ENCODE data around the gene WDR7.

Gene WDR7

DNA sequence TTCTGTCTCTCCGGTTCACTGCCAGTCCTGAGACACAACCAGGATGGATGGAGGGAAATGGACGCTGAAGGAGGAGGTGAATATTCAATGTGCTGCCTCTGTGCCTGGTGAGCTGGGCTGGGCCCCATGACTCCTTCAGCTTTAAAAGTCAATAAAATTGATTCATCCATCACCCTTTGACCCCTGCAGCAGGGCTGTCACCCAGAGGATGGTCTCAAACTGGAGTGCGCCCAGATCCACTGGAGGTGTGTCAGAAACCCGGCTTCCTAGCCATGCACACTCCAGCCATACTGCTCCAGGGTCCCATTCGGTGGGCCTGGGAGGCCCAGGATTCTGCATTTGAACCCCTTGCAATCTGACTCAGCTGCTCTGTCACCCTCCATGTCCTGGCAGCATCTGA, 401.6 kb downstream of the WDR7 start:
- DNase-seq = no peak

- no peak for DNase-seq
Measured at GRCh38 chr18:57054891-57055290, 403.7 kb downstream of the WDR7 start.

DNA sequence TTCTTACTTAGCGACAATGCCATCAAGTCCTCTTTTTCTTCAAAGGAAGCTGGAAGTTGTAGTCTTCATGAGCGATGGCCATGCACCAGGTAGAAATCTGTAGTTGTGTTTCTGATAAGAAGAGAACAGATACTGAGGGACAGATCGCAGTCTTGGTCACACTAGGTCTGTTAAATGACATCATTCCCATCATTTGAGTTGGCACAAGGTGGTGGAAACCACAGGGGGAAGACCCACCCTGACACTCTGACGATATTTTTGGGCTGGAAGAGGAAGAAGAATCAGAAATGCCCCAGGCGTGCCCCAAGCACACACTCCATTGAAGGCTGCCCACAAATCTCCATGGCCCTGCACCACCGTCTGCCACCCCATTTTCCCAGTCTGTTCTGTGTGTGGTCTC, 406.7 kb downstream of the WDR7 start:
- peak; percentile 49 for DNase-seq

- no peak for DNase-seq
Measured at GRCh38 chr18:57058734-57059133, 407.6 kb downstream of the WDR7 start.

- no peak for DNase-seq
Measured at GRCh38 chr18:57059366-57059765, 408.2 kb downstream of the WDR7 start.

DNA sequence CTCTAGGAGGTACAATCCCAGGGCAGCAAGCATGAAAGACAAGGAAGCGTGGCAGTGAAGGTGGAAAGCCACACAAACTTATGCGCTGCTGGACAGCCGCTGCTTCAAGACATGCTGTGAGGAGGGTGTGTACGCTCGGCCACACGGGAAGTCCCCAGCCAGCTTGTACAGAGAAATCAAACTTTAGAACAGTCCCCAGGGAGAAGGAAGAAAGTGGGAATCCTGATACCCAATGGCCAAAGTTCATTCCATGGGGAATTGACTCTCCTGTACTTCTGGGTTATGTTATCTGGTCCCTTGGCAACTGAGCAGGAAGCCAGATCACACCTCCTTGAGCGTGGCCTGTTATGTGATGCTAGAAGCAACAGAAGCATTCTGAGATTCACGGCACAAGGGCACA, 409.7 kb downstream of the WDR7 start:
- DNase-seq = no peak

DNA sequence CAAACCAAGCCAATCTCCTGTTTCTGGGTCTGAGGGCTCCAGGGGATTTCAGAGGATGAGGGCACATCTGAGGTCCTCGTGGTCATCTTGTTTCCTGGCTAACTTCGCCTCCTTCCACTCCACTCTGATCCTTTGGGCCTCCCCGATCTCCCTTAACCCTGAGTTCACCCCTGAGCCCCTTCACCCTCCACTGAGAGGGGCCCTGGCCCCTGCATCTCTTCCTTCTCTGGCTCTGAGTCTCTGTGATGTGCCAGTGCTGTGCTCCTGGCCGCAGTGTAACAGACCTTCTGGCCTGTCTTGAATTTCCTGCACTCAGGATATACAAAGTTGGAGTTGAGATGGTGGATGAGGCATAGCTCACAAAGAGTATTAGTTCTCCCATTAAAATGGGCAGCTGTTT, 411.0 kb downstream of the WDR7 start:
- no peak for DNase-seq

DNA sequence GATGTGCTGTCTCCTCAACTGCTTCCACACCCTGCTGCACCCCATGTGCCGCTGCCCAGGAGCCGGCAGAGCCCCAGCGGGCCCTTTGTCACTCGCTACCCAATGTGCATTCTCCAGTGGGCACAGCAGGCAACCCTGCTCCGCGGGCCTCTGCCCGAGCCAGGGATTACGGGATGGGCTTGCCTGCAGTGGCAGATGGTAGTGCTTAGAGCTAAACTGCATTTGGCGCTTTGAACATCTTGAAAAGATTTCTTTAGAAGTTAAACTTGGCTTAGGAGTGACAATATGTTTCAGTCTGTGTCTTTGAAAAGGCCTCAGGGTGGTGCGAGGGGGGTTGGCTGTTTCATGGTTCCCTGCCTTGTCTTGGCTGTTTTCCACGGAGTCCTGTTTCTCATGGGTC, 411.7 kb downstream of the WDR7 start:
- no peak for DNase-seq

DNA sequence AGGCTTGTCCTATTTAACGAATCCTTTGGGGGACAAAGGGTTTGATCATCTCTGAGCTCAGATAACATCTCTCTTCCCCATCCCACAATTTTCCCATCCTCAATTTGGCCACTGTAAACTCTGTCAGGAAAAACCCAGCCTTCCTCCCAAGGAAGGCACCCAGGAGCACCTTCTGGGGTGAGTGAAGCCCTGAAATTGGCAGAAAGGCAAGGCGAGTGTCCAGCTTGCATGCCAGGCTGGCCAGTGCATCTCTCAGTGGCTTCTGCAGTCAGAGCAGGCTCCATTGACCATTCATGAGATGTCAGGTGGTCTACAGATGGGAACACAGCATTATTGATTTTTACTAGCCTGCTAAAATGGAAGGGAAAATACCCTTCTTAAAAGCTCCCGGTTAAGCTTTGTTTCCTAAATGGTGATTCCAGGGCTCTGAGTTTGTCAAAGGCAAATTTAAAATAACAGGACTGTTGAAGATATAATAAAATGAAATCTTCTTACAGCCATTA, 412.5 kb downstream of the WDR7 start:
- DNase-seq = no peak

- DNase-seq = no peak
Measured at GRCh38 chr18:57073501-57074187, 422.5 kb downstream of the WDR7 start.

DNA sequence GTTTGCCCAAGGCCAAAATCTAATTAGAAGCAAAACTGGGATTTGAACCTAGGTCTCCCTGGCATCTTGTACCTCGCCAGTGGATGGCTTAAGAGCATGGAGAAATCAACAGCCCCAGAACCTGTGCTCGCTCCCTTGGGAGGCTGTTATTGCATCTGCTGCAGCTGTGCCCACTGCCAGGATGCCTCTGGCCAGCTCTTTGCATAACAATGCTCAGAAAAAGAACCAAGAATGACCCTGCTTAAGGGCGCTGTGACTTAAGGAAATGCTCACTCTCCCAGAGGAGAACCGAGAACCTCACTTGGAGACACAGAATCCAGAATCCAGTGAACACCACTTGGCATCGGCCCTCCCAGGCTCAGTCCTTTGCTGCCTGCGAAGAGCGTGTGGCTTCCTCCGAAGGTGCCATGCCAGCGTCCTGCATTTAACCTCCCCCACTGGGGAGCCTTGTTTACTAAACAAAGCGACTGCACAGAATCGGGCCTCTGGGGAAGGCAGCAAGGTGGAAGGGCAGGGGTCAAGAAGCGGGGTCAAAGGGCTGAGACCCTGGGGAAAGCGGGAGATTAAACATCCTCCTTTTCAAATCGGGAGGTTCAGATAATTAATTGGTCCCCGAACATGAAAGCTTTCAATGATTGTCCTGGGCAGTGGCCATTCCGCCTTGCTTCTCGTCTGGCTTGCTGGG, 424.7 kb downstream of the WDR7 start:
- DNase-seq = no peak

DNA sequence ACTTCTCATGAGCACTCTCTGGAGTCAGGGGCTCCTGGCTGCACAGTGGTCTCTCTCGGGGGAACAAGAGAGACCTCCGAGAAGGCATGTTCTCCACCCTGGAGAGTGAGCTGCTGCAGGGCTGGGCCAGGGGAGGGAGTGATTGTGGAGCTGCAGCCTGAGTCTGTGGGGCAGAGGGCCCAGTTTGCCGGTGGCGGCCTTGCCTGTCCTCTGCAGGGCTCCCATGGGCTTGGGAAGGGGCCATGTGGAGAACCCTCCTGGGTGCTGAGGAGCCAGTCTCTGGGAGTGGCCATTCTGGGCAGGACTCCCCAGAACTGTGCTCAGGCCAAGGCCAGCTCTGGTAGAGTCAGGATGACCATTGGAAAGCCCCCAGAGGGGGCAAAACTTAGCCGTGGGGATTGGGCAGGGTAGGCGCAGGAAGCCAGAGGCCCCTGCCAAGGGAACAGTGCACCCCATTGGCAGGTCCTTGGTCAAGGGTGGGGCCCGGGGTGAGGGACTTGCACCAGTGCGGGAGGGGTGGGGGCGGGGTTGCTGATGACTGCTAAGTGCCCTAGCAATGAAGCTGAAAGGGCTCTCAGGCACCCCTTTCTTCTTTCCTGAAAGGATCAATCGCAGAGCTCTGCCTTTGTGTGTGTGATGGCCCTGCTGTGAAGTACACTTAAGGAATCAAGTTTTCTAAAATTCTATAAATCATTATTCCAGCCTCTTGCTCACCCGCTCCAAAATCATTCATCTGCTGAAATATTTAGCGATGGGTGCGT, 426.0 kb downstream of the WDR7 start:
- DNase-seq = no peak

DNA sequence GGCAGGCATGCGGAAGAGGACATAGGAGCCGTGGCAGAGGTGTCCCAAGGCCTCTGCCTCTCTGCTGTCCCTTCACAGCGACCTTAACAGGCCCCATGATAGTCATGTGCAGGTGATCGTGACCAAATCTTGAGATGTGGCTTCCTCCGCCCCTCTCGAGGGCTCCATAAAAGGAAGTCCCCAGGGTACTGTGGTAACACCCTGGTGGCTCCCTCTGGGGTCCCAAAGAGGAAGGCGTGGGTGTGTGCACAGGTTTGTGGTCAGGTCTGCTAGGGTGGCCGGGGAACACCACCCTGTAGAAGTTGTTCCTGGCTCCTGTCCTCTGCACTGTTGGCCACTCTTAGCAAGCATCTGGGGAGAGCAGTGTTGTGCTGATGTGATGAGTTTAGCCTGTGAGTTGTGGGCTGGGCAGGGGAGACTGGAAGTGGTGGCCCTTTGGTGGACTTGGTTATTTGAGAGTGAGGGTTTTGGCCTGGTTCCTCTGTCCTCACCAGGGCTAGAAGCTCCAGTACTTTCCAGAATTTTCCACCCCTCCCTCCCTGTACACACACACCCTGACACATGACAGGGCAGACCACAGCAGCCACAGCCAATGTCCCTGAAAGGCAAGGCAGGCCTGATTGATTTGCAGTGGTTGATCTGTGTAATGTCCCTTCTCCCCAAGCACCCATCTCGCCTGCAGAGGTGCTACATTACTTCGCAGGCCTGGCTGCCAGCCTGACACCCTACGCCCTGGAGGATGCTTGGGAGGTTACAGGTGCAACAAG, 426.8 kb downstream of the WDR7 start:
- DNase-seq = peak; percentile 44

DNA sequence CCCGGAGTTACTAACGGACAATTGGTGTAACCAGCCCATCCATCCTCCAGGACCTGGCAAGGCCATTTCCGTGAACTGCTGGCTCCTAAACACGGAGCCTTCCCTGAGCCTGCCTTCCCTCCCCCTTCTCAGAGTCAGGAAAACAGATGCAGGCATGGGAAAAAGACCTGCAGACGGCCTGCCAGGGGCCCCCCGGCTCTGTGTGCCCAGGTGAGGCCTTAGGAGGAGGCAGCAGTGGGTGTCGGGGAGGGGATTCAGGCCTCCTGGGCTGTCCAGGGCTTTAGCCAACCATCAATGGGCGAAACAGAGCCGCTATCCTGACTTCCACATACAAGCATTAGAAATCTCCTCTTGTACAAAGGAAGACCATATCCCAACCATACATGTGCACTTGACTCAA, 427.5 kb downstream of the WDR7 start:
- DNase-seq = no peak

DNA sequence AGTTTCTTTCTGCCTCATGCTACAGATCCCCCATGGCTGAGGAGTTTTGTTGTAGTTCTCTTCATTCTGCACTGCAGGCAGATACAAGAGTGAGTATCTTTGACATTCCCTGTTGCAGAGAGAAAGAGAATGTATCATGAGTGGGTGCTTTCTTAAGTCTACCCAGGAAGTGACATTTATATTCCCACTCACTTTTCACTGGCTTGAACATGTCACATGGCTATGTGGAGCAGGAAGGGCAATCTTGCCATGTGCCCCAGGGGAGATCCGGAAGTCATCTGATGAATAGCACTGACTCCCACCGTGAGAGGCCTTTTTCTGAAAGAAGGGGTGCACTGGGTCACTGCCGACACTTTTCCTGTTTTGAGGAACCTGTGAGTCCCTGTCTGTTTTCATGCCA, 429.3 kb downstream of the WDR7 start:
- no peak for DNase-seq

DNA sequence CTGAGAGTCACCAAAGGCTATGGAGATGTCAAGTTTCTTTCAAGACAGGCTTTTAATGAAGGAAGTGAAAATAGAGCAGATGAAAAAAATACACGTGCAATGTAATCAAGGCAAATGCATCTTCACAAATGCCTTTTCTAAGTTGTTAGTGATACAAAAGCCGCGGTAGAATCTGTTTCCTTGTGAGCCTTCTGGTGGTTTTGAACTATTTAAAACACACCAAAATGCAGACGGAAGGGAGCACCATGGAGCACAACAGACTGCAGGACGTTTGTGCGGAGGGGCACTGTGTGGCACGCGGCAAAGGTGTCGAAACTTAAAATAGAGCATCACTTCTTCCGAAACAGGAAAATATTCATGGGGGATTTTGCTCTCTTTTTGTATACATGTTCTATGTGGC, 430.7 kb downstream of the WDR7 start:
- no peak for DNase-seq

- no peak for DNase-seq
Measured at GRCh38 chr18:57083485-57083884, 432.3 kb downstream of the WDR7 start.

DNA sequence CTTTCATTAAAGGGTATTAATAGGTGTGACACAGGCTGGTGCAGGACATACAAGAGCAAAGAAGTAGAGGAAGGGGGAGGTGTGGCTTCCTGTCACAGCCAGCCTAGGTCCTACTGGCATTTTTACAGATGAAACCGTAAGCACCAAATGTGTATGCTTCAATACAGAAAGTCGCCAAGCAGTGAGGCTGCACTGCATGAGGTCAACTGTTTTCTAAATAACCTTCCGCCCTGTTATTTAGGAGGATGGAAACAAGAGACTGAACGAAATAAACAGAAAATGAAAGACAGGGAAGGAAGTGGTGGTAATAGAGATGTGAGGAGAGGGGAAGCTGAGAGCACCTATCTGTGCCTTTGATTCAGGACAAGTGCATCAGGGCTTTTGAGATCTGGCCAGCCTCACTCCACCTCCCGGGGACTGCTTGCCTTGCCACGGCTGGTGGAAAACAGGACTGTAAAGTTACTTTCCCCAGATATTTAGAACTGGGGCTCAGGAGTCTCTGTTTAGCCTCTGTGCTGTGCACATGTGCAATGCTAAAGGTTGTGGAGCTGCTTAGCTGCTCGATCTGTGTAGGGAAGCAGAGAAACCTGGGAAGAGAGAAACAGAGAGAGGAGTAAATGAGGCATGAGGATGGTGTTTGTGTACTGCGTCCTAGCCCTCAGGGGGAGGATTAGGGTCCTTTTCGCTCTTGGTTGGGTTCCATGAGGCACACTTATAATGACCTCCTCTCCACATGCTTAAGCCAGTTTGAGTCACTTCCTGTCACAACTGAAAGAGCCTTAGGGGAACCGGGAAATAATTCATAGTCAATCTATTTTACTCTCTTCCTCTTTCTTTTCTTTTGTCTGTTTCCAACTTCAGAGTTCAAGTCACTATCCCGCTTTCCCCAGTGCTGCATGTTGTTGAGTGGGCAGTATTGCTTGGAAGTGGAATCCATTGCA, 433.4 kb downstream of the WDR7 start:
- peak; percentile 31 for DNase-seq

DNA sequence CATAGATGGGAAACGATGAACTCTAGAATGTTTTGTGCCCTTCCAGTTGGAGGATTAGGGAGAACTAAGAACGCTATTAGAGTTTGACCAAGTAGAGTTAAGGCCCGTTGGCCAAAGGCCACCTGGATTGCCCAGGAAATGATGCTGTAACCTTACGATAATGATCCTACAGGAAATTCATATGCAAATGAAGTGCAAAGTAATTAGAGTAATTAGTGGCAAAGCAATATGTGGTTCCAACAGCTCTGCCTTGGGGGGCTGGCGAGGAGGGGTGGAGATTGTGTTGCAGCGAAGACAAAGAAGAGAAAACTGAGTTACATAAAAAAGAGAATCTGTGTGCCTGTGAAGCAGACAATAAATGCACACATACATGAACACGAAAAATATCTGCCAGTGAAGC, 434.2 kb downstream of the WDR7 start:
- no peak for DNase-seq

- no peak for DNase-seq
Measured at GRCh38 chr18:57086163-57086562, 435.0 kb downstream of the WDR7 start.
